GM18907 (cell line): ENCODE data around the gene PLA2G2F.

ENCODE experiments used
- ATAC-seq: cut with Tn5 transposase; IDR thresholded peaks from one replicate; pipeline ENCODE4 v1.9.1; 2021; ENCODE audit warnings: mild to moderate bottlenecking, moderate library complexity; ENCODE audit not compliant: unreplicated experiment

The PLA2G2F gene

GRCh38 chr1:20188455-20188817 is 49.3 kb downstream of the PLA2G2F start:
- ATAC-seq: no peak

- ATAC-seq: no peak
Observed at GRCh38 chr1:20189664-20190063, 50.5 kb downstream of the PLA2G2F start.

GRCh38 chr1:20190256-20191160 is 51.4 kb downstream of the PLA2G2F start:
- ATAC-seq: no peak

- no peak for ATAC-seq
Observed at GRCh38 chr1:20191266-20191825, 52.2 kb downstream of the PLA2G2F start.

GRCh38 chr1:20192364-20192763 is 53.2 kb downstream of the PLA2G2F start:
- ATAC-seq: no peak

- no peak for ATAC-seq
Observed at GRCh38 chr1:20192871-20193411, 53.8 kb downstream of the PLA2G2F start.

GRCh38 chr1:20194224-20194623 is 55.1 kb downstream of the PLA2G2F start:
- ATAC-seq: no peak

GRCh38 chr1:20194757-20195461 is 55.8 kb downstream of the PLA2G2F start:
- no peak for ATAC-seq

- ATAC-seq: no peak
Observed at GRCh38 chr1:20195462-20195780, 56.3 kb downstream of the PLA2G2F start.

GRCh38 chr1:20197329-20197791 is 58.2 kb downstream of the PLA2G2F start:
- no peak for ATAC-seq

- ATAC-seq: no peak
Observed at GRCh38 chr1:20198296-20198695, 59.2 kb downstream of the PLA2G2F start.

GRCh38 chr1:20198918-20199317 is 59.8 kb downstream of the PLA2G2F start:
- ATAC-seq: no peak

- no peak for ATAC-seq
Observed at GRCh38 chr1:20199403-20199802, 60.3 kb downstream of the PLA2G2F start.

- ATAC-seq: no peak
Observed at GRCh38 chr1:20199840-20200239, 60.7 kb downstream of the PLA2G2F start.
